ENCODE measurements around the gene DMRT2. TPM values are rescaled to one million over a fixed set of nuclear protein-coding genes. Genes with fewer than 3 reads are reported as not detected.

DMRT2 gene
- 10 to 100 TPM in 1 of 4 donors, 1 to 10 TPM in 3; 3.1 to 11.7 (median 6.4) TPM for total RNA-seq

DNA sequence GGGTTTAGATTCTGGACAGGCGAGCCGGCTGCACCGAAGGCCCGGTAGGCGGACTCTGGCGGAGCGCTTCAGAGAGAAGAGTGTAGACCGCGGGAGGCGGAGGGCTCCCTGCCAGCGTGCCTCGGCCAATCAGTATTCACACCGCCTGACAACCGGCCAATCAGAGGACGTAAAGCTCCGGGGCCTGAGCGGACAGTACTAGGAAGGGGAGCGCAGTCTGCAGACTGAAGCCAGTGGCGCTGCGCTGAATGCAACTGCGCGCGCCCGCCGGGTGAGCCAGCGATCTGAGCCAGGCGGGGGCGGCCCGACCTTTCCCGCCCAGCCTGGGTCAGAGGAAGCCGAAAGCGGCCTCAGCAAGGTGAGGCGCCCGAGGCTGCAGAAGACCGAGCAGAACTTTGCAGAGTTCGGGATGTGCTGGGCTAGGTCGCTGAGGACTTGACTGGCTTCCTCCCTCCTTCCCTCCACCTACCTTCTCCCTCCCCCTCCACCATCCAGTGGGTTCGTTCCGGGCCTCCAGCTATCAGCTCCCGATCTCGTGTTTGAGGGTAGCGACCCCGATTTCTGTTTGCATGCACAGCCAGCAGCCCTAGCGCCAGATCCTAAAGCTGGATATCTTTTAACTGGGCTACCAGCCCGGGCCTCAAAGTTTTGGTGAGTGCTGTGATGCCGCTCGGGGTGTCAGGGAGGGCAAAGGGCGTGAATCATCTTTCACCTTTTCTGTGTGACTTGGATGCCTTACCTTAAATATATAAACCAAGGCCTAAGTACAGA, at the start of gene DMRT2:
Gene DMRT2, plus strand, starts transcription at position 233 of the 771 bp plus-strand sequence. CDS start 1,257 bp downstream, outside the sequence.
- peak in 1 of 2 donors; percentile 26 for TF ChIP-seq POLR2A (IDR thresholded peaks at IDR 0.05)
- TF ChIP-seq EP300 (IDR thresholded peaks at IDR 0.05): peak in 1 of 2 donors; percentile 19
- TF ChIP-seq, protein P1, sequence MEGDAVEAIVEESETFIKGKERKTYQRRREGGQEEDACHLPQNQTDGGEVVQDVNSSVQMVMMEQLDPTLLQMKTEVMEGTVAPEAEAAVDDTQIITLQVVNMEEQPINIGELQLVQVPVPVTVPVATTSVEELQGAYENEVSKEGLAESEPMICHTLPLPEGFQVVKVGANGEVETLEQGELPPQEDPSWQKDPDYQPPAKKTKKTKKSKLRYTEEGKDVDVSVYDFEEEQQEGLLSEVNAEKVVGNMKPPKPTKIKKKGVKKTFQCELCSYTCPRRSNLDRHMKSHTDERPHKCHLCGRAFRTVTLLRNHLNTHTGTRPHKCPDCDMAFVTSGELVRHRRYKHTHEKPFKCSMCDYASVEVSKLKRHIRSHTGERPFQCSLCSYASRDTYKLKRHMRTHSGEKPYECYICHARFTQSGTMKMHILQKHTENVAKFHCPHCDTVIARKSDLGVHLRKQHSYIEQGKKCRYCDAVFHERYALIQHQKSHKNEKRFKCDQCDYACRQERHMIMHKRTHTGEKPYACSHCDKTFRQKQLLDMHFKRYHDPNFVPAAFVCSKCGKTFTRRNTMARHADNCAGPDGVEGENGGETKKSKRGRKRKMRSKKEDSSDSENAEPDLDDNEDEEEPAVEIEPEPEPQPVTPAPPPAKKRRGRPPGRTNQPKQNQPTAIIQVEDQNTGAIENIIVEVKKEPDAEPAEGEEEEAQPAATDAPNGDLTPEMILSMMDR (IDR thresholded peaks at IDR 0.05): peak in 1 of 5 experiments; percentile 13
- Histone ChIP-seq H3K27me3 (peaks cover 4 to 99% of the 10 kb centered on the region in 2 donors), H3K9me3 (no peaks in the 10 kb centered on the region), H3K36me3 (no peaks in the 10 kb centered on the region), H3K4me1 (peaks cover 0 to 79% (median 16%) of the 10 kb centered on the region in 4 donors), H3K27ac (peak within 1 kb of the TSS in 1 of 4 donors; percentile 4), H3K4me3 (peak within 1 kb of the TSS in 2 of 4 donors; percentile 25 to 46)
- WGBS, 2 donors: 4 to 6% methylated on average over 39 to 48 of the region's 48 CpGs
- DNase-seq (ENCODE audit: low spot score in 2 of 2): peak; percentile 89 to 92

DNA sequence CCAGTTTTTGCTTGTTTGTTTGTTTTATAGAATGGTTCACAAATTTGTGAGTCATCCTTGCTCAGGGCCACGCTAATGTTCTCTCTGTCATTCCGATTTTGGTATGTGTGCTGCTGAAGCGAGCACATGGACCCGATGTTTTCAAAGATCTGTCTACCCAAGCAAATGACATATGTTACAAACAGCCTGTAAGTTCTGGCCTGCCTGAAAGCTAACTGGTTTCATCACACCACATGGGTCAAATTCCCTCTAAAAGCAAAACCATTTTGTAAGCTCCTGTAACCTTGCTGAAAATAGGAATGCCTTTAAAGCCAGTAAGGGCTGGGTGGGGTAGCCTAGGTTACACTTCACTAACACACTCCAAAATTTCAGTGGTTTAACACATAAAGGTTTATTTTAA, 48.3 kb upstream of the DMRT2 start:
- no peak for TF ChIP-seq EP300 (IDR thresholded peaks at IDR 0.05)
- no peak for TF ChIP-seq POLR2A (IDR thresholded peaks at IDR 0.05)
- TF ChIP-seq, protein P1 (IDR thresholded peaks at IDR 0.05): no peak
- WGBS, 2 donors: 87 to 88% methylated on average over 4 of the region's 4 CpGs
- Histone ChIP-seq H3K4me1 (peaks cover 0 to 10% (median 0%) of the 10 kb centered on the region in 4 donors), H3K36me3 (no peaks in the 10 kb centered on the region), H3K27ac (no peak overlapping the region), H3K9me3 (peaks cover 0 to 8% (median 0%) of the 10 kb centered on the region in 4 donors), H3K27me3 (peaks cover 0 to 5% of the 10 kb centered on the region in 2 donors), H3K4me3 (no peak overlapping the region)
- DNase-seq (ENCODE audit: low spot score in 2 of 2): no peak

DNA sequence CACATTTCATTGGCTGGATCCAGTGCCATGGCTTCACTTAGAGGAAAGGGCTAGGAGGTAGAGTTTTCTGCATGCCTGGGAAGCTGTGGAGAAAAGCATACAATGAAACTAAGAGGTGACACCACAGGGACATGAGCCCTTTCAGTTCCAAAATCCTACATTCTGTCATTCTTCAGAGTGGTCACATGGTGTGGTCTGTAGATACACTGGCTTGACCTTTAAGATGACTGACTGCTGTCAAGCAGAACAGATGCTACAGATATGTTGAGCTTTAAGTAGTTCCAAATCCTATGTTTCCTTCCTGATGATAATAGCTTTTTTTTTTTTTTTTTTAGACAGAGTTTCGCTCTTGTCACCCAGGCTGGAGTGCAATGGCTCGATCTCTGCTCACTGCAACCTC, 47.5 kb upstream of the DMRT2 start:
- H3K4me3 ChIP-seq: no peak overlapping the region
- 93 to 97% methylated on average over 2 of the region's 2 CpGs for WGBS, 2 donors
- peaks cover 0 to 5% of the 10 kb centered on the region in 2 donors for H3K27me3 ChIP-seq
- H3K4me1 ChIP-seq: peaks cover 0 to 10% (median 0%) of the 10 kb centered on the region in 4 donors
- H3K36me3 ChIP-seq: no peaks in the 10 kb centered on the region
- no peak for TF ChIP-seq POLR2A (IDR thresholded peaks at IDR 0.05)
- no peak for TF ChIP-seq EP300 (IDR thresholded peaks at IDR 0.05)
- TF ChIP-seq, protein P1 (IDR thresholded peaks at IDR 0.05): no peak
- no peak overlapping the region for H3K27ac ChIP-seq
- peaks cover 0 to 8% (median 0%) of the 10 kb centered on the region in 4 donors for H3K9me3 ChIP-seq
- DNase-seq (ENCODE audit: low spot score in 2 of 2): no peak

DNA sequence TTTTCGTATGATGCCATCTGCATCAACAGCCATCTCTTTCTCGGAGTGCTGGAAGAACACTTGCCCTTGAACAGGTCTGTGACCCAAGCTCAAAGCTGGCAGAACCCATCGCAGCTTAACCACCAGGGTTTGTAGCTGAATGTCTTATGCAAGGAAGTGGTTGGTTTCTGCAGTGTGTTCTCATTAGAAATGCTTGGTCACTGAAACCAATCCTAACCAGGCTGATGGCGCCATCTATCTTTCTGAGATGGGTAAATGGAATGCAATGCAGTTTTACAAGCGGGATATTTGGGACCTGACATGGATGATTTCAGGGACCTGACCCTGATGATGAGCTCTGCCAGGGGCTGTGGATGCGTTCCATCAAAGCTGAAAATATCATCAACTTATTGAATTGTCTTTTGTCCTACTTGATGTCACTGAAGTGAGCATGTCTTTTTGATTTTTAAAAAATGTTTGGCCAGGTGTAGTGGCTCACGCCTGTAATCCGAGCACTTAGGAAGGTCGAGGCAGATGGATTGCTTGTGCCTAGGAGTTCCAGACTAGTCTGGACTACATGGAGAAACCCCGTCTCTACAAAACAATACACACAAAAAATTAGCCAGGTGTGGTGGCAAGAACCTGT, 45.0 kb upstream of the DMRT2 start:
- peak in 1 of 2 donors; percentile 25 for DNase-seq (ENCODE audit: low spot score in 2 of 2)
- TF ChIP-seq, protein P1 (IDR thresholded peaks at IDR 0.05): peak in 4 of 5 experiments; percentile 19 to 41 (median 30)
- no peak for TF ChIP-seq EP300 (IDR thresholded peaks at IDR 0.05)
- Histone ChIP-seq H3K4me3 (no peak overlapping the region), H3K27ac (no peak overlapping the region), H3K9me3 (no peaks in the 10 kb centered on the region), H3K4me1 (peaks cover 0 to 7% (median 0%) of the 10 kb centered on the region in 4 donors), H3K27me3 (peaks cover 0 to 5% of the 10 kb centered on the region in 2 donors), H3K36me3 (no peaks in the 10 kb centered on the region)
- WGBS, 2 donors: 54 to 61% methylated on average over 10 of the region's 10 CpGs

DNA sequence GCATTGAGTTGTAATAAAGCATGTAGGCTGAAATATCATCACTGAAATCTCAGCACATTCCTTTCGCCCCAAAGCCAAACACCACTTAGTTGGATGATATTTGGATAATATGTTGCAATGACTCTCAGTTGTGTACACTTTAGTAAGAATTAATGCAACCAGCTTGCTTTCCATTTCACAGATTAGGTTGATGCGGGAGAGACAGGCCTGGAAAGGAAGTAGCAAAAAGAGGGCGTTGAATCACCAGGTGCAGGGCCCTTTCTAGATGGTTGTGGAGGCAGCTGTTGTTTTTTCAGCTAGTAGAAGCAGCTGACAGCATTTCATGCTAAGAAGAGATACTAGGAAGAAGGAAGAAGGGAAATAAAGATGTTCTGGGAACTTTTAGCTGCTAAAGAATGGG, 42.8 kb upstream of the DMRT2 start:
- Histone ChIP-seq H3K27me3 (peaks cover 0 to 5% of the 10 kb centered on the region in 2 donors), H3K9me3 (no peaks in the 10 kb centered on the region)
- DNase-seq (ENCODE audit: low spot score in 2 of 2): no peak

More for the DNA sequence above, 42.8 kb upstream of the DMRT2 start:
- Histone ChIP-seq H3K27ac (no peak overlapping the region), H3K4me1 (peaks cover 0 to 7% (median 0%) of the 10 kb centered on the region in 4 donors), H3K4me3 (no peak overlapping the region), H3K36me3 (no peaks in the 10 kb centered on the region)
- 85 to 90% methylated on average over 3 of the region's 3 CpGs for WGBS, 2 donors
- TF ChIP-seq EP300 (IDR thresholded peaks at IDR 0.05) (no peak), POLR2A (IDR thresholded peaks at IDR 0.05) (no peak)
- TF ChIP-seq, protein P1 (IDR thresholded peaks at IDR 0.05): no peak

Measured in tibial nerve (tissue), 4 donors.